ENCODE data around the gene LCOR.

LCOR gene

DNA sequence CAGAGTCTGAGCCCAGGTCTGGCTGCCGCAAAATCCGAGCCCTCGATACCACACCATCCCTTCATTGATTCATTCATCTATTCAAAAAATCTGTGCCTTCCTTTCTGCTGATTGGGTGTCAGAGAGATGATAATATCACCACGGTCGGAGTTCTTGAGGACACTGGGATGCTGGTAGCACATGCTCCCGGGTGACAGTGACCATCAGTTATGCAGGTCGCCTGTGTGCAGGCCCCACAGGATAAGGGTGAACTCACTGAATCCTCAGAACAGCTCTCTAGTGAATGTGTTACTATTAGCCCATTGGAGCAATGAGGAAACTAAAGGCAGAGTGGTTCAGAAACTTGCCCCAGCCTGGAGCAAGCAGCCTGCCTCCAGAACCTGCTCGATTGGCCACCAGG is 208.6 kb downstream of the LCOR start:
- TF ChIP-seq, protein P1, sequence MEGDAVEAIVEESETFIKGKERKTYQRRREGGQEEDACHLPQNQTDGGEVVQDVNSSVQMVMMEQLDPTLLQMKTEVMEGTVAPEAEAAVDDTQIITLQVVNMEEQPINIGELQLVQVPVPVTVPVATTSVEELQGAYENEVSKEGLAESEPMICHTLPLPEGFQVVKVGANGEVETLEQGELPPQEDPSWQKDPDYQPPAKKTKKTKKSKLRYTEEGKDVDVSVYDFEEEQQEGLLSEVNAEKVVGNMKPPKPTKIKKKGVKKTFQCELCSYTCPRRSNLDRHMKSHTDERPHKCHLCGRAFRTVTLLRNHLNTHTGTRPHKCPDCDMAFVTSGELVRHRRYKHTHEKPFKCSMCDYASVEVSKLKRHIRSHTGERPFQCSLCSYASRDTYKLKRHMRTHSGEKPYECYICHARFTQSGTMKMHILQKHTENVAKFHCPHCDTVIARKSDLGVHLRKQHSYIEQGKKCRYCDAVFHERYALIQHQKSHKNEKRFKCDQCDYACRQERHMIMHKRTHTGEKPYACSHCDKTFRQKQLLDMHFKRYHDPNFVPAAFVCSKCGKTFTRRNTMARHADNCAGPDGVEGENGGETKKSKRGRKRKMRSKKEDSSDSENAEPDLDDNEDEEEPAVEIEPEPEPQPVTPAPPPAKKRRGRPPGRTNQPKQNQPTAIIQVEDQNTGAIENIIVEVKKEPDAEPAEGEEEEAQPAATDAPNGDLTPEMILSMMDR (conservative IDR thresholded peaks at IDR 0.05; ENCODE audit: low read depth): no peak
- ChIA-PET CTCF (no interaction called here), POLR2A (ENCODE audit: low non-redundant PET) (no interaction called here)
- no peak overlapping the region for H3K27ac ChIP-seq
- no peak for DNase-seq (ENCODE audit: low spot score)

DNA sequence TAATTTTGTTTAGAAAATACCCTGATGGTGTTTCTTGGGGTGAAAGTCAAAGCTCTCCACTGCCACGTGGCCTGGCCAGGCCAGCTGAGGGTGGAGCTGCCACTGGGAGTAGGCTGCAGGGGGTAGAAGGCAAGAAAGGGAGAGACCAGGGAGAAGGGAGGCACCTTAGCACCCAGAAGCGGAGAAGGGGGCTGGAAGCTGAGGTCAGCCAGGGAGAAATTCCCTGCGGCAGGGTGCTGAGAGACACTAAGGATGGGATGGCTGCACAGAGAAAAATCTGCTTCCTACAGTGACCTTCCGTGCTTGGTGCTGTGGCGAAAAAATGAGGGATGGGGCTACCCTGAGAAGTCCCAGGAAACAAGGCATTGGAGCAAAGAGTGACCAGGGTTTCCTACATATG is 210.0 kb downstream of the LCOR start:
- ChIA-PET CTCF (interaction anchor here (1.1 kb wide), 1 partner anchor 31 kb away, joined by 6 read pairs; no protein-coding TSS in a partner anchor), POLR2A (ENCODE audit: low non-redundant PET) (interaction anchor here (0.6 kb wide), 1 partner anchor 86 kb away, joined by 3 read pairs; no protein-coding TSS in a partner anchor)
- no peak overlapping the region for H3K27ac ChIP-seq
- TF ChIP-seq, protein P1 (conservative IDR thresholded peaks at IDR 0.05; ENCODE audit: low read depth): no peak
- DNase-seq (ENCODE audit: low spot score): no peak

DNA sequence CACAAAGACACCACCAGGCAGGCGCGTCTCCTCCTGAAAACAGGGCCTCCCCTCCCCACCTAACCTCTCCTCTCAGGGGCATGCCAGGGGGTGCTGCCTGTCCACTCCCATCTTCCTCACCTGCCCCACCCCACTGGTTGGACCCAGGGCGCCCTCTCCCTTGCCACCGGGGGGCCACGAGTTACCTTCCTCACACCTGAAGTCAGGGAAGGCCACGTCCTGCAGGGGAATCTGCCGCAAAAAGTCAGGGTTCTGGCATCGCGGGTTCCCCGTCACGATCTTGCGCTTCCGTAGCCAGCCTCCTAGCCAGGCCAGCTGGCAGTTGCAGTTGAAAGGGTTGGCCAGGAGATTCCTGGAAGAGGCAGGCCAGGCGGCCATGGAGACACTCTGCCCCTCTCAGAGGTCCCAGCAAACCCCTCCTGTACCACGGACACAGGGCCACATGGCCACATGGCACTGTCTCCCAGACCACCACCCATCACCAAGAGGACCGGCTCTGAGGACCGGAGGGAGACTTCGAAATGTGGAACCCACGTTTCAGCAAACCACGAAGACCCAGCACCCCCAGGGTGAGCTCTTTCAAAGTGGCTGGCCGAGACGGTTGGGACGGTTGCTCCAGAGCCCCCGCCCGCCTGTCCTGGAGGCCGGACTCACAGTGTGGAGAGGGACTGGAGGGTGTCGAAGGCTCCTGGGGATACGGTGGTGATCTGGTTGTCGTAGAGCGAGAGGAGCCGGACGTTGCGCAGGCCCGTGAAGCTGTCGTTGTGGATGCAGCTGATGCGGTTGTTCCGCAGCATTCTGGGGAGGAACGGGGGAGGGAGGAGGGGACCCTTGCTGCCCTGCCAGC is 210.8 kb downstream of the LCOR start:
- no peak overlapping the region for H3K27ac ChIP-seq
- TF ChIP-seq, protein P1 (conservative IDR thresholded peaks at IDR 0.05; ENCODE audit: low read depth): no peak
- POLR2A ChIA-PET (ENCODE audit: low non-redundant PET): no interaction called here
- CTCF ChIA-PET: no interaction called here
- no peak for DNase-seq (ENCODE audit: low spot score)

DNA sequence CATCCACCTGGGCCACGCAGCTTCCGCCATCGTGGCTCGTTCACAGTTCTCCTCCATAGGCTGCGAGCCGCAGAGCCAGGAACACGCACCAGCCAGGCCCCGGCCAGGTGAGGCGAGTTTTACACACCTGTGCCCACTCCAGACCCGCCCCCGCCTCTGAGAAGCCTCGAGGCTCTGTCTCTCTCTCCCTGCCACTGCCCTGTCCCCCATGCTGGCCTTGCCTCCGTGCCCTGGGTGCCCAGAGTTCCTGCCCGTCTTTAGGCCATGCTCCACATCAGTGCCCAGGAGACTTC is 211.4 kb downstream of the LCOR start:
- ChIA-PET CTCF (no interaction called here), POLR2A (ENCODE audit: low non-redundant PET) (no interaction called here)
- no peak for DNase-seq (ENCODE audit: low spot score)
- no peak overlapping the region for H3K27ac ChIP-seq
- TF ChIP-seq, protein P1 (conservative IDR thresholded peaks at IDR 0.05; ENCODE audit: low read depth): no peak
